Caco-2 (cell line): ENCODE results near the gene TNFSF15. TPM values are rescaled to one million over a fixed set of nuclear protein-coding genes. Genes with fewer than 3 reads are reported as not detected.

Source experiments
- BruUV-seq: library from RNA; stranded (reverse); fragments of 400-500 nt; replicated peaks from 2 replicates; lab custom pipeline; 2021; lab: Mats Ljungman, UMichigan
- CTCF ChIA-PET: fragments of 300-600 bp; sonication (Branson Sonifier 250); formaldehyde crosslinking; loops from one replicate; lab custom pipeline; 2022; ENCODE audit warnings: antibody characterized with exemption; lab: Charles Lee
- POLR2A ChIA-PET: fragments of 300-600 bp; sonication (Branson Sonifier 250); formaldehyde crosslinking; loops from one replicate; lab custom pipeline; 2022; ENCODE audit warnings: antibody characterized with exemption; lab: Charles Lee
- DNase-seq, 2 experiments: peaks; one replicate each; pipeline versions ENCODE4 v3.0.0 to v3.0.0-alpha.2; 2020 to 2022
- H3K27me3 ChIP-seq: replicated peaks from 2 replicates; pipeline ENCODE4 v1.6.0; 2011; ENCODE audit warnings: low read length; ENCODE audit not compliant: control insufficient read depth, insufficient read depth
- H3K36me3 ChIP-seq: 2 replicates; pipeline ENCODE4 v1.5.1; 2011; ENCODE audit warnings: low read length; ENCODE audit not compliant: control insufficient read depth, insufficient read depth
- H3K4me1 ChIP-seq: fragments of 250-450 bp; sonication (Bioruptor Pico); 2 replicates; pipeline ENCODE4 v1.5.1; 2020; ENCODE audit warnings: mild to moderate bottlenecking
- H3K4me3 ChIP-seq: 2 replicates; pipeline ENCODE4 v1.5.1; 2011; ENCODE audit warnings: low read depth, mild to moderate bottlenecking, control low read depth, low read length
- H3K9me3 ChIP-seq: fragments of 250-450 bp; sonication (Bioruptor Pico); 2 replicates; pipeline ENCODE4 v1.5.1; 2020; ENCODE audit warnings: mild to moderate bottlenecking, moderate library complexity
- H3K27ac Mint-ChIP-seq: one replicate; pipeline ENCODE4 v1.8.0; 2022; ENCODE audit warnings: mixed read lengths; ENCODE audit not compliant: unreplicated experiment
- H3K27me3 Mint-ChIP-seq: one replicate; pipeline ENCODE4 v1.8.0; 2022; ENCODE audit warnings: mixed read lengths; ENCODE audit not compliant: insufficient read depth, unreplicated experiment
- H3K36me3 Mint-ChIP-seq: one replicate; pipeline ENCODE4 v1.8.0; 2022; ENCODE audit warnings: mild to moderate bottlenecking, mixed read lengths; ENCODE audit not compliant: insufficient read depth, unreplicated experiment
- H3K4me1 Mint-ChIP-seq: one replicate; pipeline ENCODE4 v1.8.0; 2022; ENCODE audit warnings: low read depth, mixed read lengths; ENCODE audit not compliant: unreplicated experiment
- H3K4me3 Mint-ChIP-seq: one replicate; pipeline ENCODE4 v1.8.0; 2022; ENCODE audit warnings: mild to moderate bottlenecking, moderate library complexity, mixed read lengths; ENCODE audit not compliant: unreplicated experiment
- H3K9me3 Mint-ChIP-seq: one replicate; pipeline ENCODE4 v1.8.0; 2022; ENCODE audit warnings: mixed read lengths; ENCODE audit not compliant: unreplicated experiment
- CTCF ChIP-seq, 2 experiments: fragments of 200-600 bp in 1 of 2; IDR thresholded peaks; 1 replicate in 1 of 2; 2 replicates in 1 of 2; pipeline versions ENCODE4 v1.5.1 to v1.8.0; 2011 to 2022; ENCODE audit warnings: antibody characterized with exemption in 1 of 2, control low read depth in 1 of 2, inconsistent platforms in 1 of 2, low read depth in 1 of 2, low read length in 1 of 2, mild to moderate bottlenecking in 1 of 2, moderate library complexity in 1 of 2; ENCODE audit not compliant: insufficient read depth in 1 of 2, severe bottlenecking in 1 of 2, unreplicated experiment in 1 of 2
- intact Hi-C: fragments of 100-400 bp; cut with micrococcal nuclease; formaldehyde crosslinking; loops from one replicate; pipeline ENCODE4 v1.10.0; 2022; ENCODE audit not compliant: unreplicated experiment
- total RNA-seq: library from RNA; stranded (reverse); gene quantifications from 2 replicates; pipeline ENCODE4 v1.2.3, GENCODE V29; 2022

Gene TNFSF15
- total RNA-seq, 1 experiment from 2014 or later: 0.66 TPM

- intact Hi-C loops: no loop called here
Measured at GRCh38 chr9:114836769-114837168, 30.9 kb upstream of the TNFSF15 start.

GRCh38 chr9:114834386-114834785 lies 28.5 kb upstream of the TNFSF15 start:
- H3K4me3 ChIP-seq: no peak overlapping the region
- ChIA-PET POLR2A (no interaction called here), CTCF (no interaction called here)
- no peaks in the 10 kb centered on the region for H3K36me3 ChIP-seq
- H3K4me3 Mint-ChIP-seq: no peak overlapping the region
- H3K9me3 ChIP-seq: no peaks in the 10 kb centered on the region
- peaks cover 9% of the 10 kb centered on the region for H3K27me3 Mint-ChIP-seq
- DNase-seq: no peak
- H3K27ac Mint-ChIP-seq: no peak overlapping the region
- no peak for TF ChIP-seq CTCF (IDR thresholded peaks at IDR 0.05; ENCODE audit: insufficient read depth in 1 of 2, low read depth in 1 of 2, low read length in 1 of 2, severe bottlenecking in 1 of 2, unreplicated experiment in 1 of 2)
- no peaks in the 10 kb centered on the region for H3K9me3 Mint-ChIP-seq
- H3K27me3 ChIP-seq: no peaks in the 10 kb centered on the region; the same call in 1 of the 2 replicates
- no peaks in the 10 kb centered on the region for H3K4me1 Mint-ChIP-seq
- no TSS peak for BruUV-seq
- no peaks in the 10 kb centered on the region for H3K36me3 Mint-ChIP-seq
- intact Hi-C loops: no loop called here
- H3K4me1 ChIP-seq: no peaks in the 10 kb centered on the region

More at GRCh38 chr9:114836769-114837168, 30.9 kb upstream of the TNFSF15 start:
- Histone ChIP-seq H3K4me3 (no peak overlapping the region), H3K27me3 (no peaks in the 10 kb centered on the region; the same call in 1 of the 2 replicates), H3K36me3 (no peaks in the 10 kb centered on the region), H3K9me3 (peaks cover 8% of the 10 kb centered on the region; the same call in 1 of the 2 replicates), H3K4me1 (no peaks in the 10 kb centered on the region)
- CTCF ChIA-PET: no interaction called here
- no peak overlapping the region for H3K27ac Mint-ChIP-seq
- no peak for DNase-seq
- no peaks in the 10 kb centered on the region for H3K4me1 Mint-ChIP-seq
- POLR2A ChIA-PET: no interaction called here
- H3K36me3 Mint-ChIP-seq: no peaks in the 10 kb centered on the region
- TF ChIP-seq CTCF (IDR thresholded peaks at IDR 0.05; ENCODE audit: insufficient read depth in 1 of 2, low read depth in 1 of 2, low read length in 1 of 2, severe bottlenecking in 1 of 2, unreplicated experiment in 1 of 2): no peak
- BruUV-seq: no TSS peak
- H3K4me3 Mint-ChIP-seq: no peak overlapping the region
- peaks cover 22% of the 10 kb centered on the region for H3K9me3 Mint-ChIP-seq
- H3K27me3 Mint-ChIP-seq: peaks cover 6% of the 10 kb centered on the region

GRCh38 chr9:114830546-114830945 lies 24.7 kb upstream of the TNFSF15 start:
- Histone ChIP-seq H3K36me3 (no peaks in the 10 kb centered on the region), H3K27me3 (no peaks in the 10 kb centered on the region), H3K9me3 (no peaks in the 10 kb centered on the region), H3K4me1 (no peaks in the 10 kb centered on the region), H3K4me3 (no peak overlapping the region)
- ChIA-PET POLR2A (no interaction called here), CTCF (no interaction called here)
- no peak for DNase-seq
- BruUV-seq: no TSS peak
- H3K4me1 Mint-ChIP-seq: no peaks in the 10 kb centered on the region
- TF ChIP-seq CTCF (IDR thresholded peaks at IDR 0.05; ENCODE audit: insufficient read depth in 1 of 2, low read depth in 1 of 2, low read length in 1 of 2, severe bottlenecking in 1 of 2, unreplicated experiment in 1 of 2): no peak
- no peaks in the 10 kb centered on the region for H3K36me3 Mint-ChIP-seq
- H3K27ac Mint-ChIP-seq: no peak overlapping the region
- H3K4me3 Mint-ChIP-seq: no peak overlapping the region
- H3K9me3 Mint-ChIP-seq: no peaks in the 10 kb centered on the region
- intact Hi-C loops: no loop called here
- H3K27me3 Mint-ChIP-seq: peaks cover 11% of the 10 kb centered on the region
